K562 (cell line): ENCODE data around the gene CSPG5. TPM values are rescaled to one million over a fixed set of nuclear protein-coding genes. Genes with fewer than 3 reads are reported as not detected.
A peak's percentile ranks its signal among the peaks of the same experiment; 100 is the strongest.

Experiments used
- CBX1 ChIP-seq: sonication (generic); IDR thresholded peaks from 2 replicates; pipeline ENCODE4 v1.6.1; 2016; ENCODE audit warnings: antibody characterized with exemption, low read depth, mild to moderate bottlenecking
- CC2D1A ChIP-seq: fragments of 450-650 bp; IDR thresholded peaks from 2 replicates; pipeline ENCODE4 v1.6.1; 2017; ENCODE audit warnings: mild to moderate bottlenecking
- CTBP1 ChIP-seq: fragments of 450-650 bp; IDR thresholded peaks from 2 replicates; pipeline ENCODE4 v1.6.1; 2016; ENCODE audit warnings: borderline replicate concordance
- ELF2 ChIP-seq: fragments of 250-450 bp; sonication (Bioruptor Pico); IDR thresholded peaks from 2 replicates; pipeline ENCODE4 v1.5.0; 2021; ENCODE audit warnings: mild to moderate bottlenecking
- POLR2AphosphoS5 ChIP-seq: IDR thresholded peaks from 2 replicates; pipeline ENCODE4 v1.6.1; 2011; ENCODE audit warnings: mild to moderate bottlenecking, low read depth, low read length, moderate library complexity; ENCODE audit not compliant: control insufficient read depth, insufficient read depth
- POLR2H ChIP-seq: IDR thresholded peaks from 2 replicates; pipeline ENCODE4 v1.6.1; 2016; ENCODE audit warnings: missing genetic modification characterization, low read depth, mild to moderate bottlenecking, control low read depth, missing compliant biosample characterization, moderate library complexity
- RB1 ChIP-seq: fragments of 450-650 bp; IDR thresholded peaks from 2 replicates; pipeline ENCODE4 v1.6.1; 2017; ENCODE audit warnings: low read depth, mild to moderate bottlenecking
- RBBP5 ChIP-seq: fragments of 200-600 bp; sonication (generic); IDR thresholded peaks from 2 replicates; pipeline ENCODE4 v1.6.1; 2012; ENCODE audit warnings: borderline replicate concordance, mild to moderate bottlenecking, low read length, control low read depth, inconsistent platforms; ENCODE audit not compliant: insufficient read depth, poor library complexity, severe bottlenecking
- SAP30 ChIP-seq: fragments of 200-600 bp; sonication (generic); IDR thresholded peaks from 2 replicates; pipeline ENCODE4 v1.6.1; 2012; ENCODE audit warnings: borderline replicate concordance, low read depth, mild to moderate bottlenecking, moderate library complexity, low read length, control low read depth, inconsistent platforms; ENCODE audit not compliant: insufficient read depth, poor library complexity, severe bottlenecking
- U2AF1 ChIP-seq: fragments of 200-400 bp; formaldehyde crosslinking; optimal IDR thresholded peaks from 2 replicates; pipeline ENCODE3; 2017; ENCODE audit warnings: mild to moderate bottlenecking, low read depth, low read length, moderate library complexity
- ZC3H8 ChIP-seq: fragments of 450-650 bp; IDR thresholded peaks from 2 replicates; pipeline ENCODE4 v1.6.1; 2017
- ZNF253 ChIP-seq: fragments of 250-450 bp; sonication (Bioruptor Pico); conservative IDR thresholded peaks from 2 replicates; pipeline ENCODE4 v1.6.1; 2021; ENCODE audit warnings: mild to moderate bottlenecking
- ZNF316 ChIP-seq: fragments of 450-650 bp; IDR thresholded peaks from 2 replicates; pipeline ENCODE4 v1.6.1; 2016
- ZNF766 ChIP-seq: fragments of 200-800 bp; sonication (Bioruptor generic); conservative IDR thresholded peaks from 2 replicates; pipeline ENCODE4 v1.6.1; 2016; ENCODE audit warnings: missing genetic modification characterization, missing compliant biosample characterization
- polyA plus RNA-seq, 8 experiments: library from polyadenylated mRNA; depleted of rRNA in 4 of 8; stranded (reverse) in 5 of 8; unstranded in 3 of 8; fragments of >200 nt; fragmentation: Nextera tagmentation in 2 of 8; fragmentation: Illumina TruSeq in 1 of 8; extraction: Ambion mirVana in 2 of 8; extraction: Trizol in 1 of 8; gene quantifications; 2 replicates each; pipeline versions ENCODE4 v1.2.1 to v1.2.3, GENCODE V29; 2011 to 2014; ENCODE audit warnings: inconsistent platforms in 1 of 8, missing spikeins in 1 of 8
- total RNA-seq, 7 experiments: library from RNA; depleted of rRNA in 6 of 7; stranded (reverse); fragments of >200 nt in 6 of 7; fragmentation: Illumina TruSeq in 2 of 7; extraction: Trizol in 2 of 7; gene quantifications; 2 replicates each; pipeline versions ENCODE4 v1.2.1 to v1.2.3, GENCODE V29; 2011 to 2021; ENCODE audit warnings: low replicate concordance in 1 of 7
- TF ChIP-seq, protein P1 (sequence below): IDR thresholded peaks from 2 replicates; pipeline ENCODE4 v1.6.1; 2016; ENCODE audit warnings: missing genetic modification characterization, missing compliant biosample characterization
- TF ChIP-seq, protein P2 (sequence below): fragments of 250-450 bp; sonication (Bioruptor Pico); IDR thresholded peaks from 2 replicates; pipeline ENCODE4 v1.5.0; 2021; ENCODE audit warnings: mild to moderate bottlenecking, borderline replicate concordance
- TF ChIP-seq, protein P3 (sequence below): sonication (generic); formaldehyde crosslinking; IDR thresholded peaks from 2 replicates; pipeline ENCODE4 v1.8.0; 2022; ENCODE audit warnings: mild to moderate bottlenecking, missing genetic modification reagents

CSPG5 gene
- total and polyA plus RNA-seq, 9 of the 15 experiments (the other 6 are each of a cell fraction or from before 2014, with no cell fraction given): 0.06 to 3.3 (median 2.4) TPM

DNA sequence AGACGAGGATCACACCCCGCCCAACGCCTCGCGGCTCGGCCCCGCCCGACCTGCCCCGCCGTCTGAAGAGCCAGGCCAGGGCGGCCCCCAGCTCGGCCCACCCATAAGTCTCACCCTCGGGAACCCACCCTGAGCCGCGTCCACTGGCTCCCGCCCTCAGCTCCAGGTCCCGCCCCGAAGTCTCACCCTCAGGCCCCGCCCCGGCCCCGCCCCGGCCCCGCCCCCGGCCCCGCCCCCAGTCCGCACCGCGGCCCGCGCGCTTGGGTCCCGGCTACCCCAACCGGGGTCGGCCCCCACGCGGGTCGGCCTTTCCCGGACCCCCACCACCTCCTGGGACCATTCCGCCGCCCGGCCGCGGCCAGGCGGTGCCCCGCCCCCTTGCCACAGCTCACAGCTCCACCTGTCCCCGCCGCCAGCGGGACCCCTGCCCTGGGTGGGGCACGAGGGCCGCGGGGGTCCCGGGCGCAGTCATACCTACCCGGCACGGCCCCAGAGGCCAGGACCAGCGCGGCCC, 489 bp downstream of the CSPG5 start (continued):
- 0 out of 2 replicates have a peak, but pooled peaks have one; percentile 22 for TF ChIP-seq ZNF766 (CRISPR knock-in tag)
- TF ChIP-seq CTBP1: no peak
- no peak for TF ChIP-seq CBX1
- no peak for TF ChIP-seq ELF2 (CRISPR knock-in tag)
- no peak for TF ChIP-seq ZNF253
- TF ChIP-seq, protein P1, sequence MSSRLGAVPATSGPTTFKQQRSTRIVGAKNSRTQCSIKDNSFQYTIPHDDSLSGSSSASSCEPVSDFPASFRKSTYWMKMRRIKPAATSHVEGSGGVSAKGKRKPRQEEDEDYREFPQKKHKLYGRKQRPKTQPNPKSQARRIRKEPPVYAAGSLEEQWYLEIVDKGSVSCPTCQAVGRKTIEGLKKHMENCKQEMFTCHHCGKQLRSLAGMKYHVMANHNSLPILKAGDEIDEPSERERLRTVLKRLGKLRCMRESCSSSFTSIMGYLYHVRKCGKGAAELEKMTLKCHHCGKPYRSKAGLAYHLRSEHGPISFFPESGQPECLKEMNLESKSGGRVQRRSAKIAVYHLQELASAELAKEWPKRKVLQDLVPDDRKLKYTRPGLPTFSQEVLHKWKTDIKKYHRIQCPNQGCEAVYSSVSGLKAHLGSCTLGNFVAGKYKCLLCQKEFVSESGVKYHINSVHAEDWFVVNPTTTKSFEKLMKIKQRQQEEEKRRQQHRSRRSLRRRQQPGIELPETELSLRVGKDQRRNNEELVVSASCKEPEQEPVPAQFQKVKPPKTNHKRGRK (tag): no peak
- no peak for TF ChIP-seq POLR2AphosphoS5
- peak; percentile 22 for TF ChIP-seq SAP30
- no peak for TF ChIP-seq ZNF316
- TF ChIP-seq RB1: 0 out of 2 replicates have a peak, but pooled peaks have one; percentile 1
- TF ChIP-seq ZC3H8: no peak
- no peak for TF ChIP-seq POLR2H (tag)
- no peak for TF ChIP-seq CC2D1A
- peak; percentile 28 for TF ChIP-seq RBBP5
- TF ChIP-seq, protein P2, sequence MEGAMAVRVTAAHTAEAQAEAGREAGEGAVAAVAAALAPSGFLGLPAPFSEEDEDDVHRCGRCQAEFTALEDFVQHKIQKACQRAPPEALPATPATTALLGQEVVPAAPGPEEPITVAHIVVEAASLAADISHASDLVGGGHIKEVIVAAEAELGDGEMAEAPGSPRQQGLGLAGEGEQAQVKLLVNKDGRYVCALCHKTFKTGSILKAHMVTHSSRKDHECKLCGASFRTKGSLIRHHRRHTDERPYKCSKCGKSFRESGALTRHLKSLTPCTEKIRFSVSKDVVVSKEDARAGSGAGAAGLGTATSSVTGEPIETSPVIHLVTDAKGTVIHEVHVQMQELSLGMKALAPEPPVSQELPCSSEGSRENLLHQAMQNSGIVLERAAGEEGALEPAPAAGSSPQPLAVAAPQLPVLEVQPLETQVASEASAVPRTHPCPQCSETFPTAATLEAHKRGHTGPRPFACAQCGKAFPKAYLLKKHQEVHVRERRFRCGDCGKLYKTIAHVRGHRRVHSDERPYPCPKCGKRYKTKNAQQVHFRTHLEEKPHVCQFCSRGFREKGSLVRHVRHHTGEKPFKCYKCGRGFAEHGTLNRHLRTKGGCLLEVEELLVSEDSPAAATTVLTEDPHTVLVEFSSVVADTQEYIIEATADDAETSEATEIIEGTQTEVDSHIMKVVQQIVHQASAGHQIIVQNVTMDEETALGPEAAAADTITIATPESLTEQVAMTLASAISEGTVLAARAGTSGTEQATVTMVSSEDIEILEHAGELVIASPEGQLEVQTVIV (CRISPR knock-in tag): no peak
- TF ChIP-seq, protein P3, sequence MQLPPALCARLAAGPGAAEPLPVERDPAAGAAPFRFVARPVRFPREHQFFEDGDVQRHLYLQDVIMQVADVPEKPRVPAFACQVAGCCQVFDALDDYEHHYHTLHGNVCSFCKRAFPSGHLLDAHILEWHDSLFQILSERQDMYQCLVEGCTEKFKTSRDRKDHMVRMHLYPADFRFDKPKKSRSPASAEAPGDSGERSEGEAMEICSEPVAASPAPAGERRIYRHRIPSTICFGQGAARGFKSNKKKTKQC (CRISPR knock-in tag): 0 out of 2 replicates have a peak, but pooled peaks have one; percentile 6
- TF ChIP-seq U2AF1: peak; percentile 51
